Measurements from ENCODE around the gene ANO9.

The ANO9 gene

GRCh38 chr11:441418-442274, at the start of gene ANO9:
TSS of gene ANO9 (minus strand) at chr11:442011. CDS start at chr11:441926, 85 bp downstream.
- DNase-seq (ENCODE audit: low spot score): peak; percentile 83

GRCh38 chr11:491358-491757, 49.5 kb upstream of the ANO9 start:
- DNase-seq (ENCODE audit: low spot score): no peak

- no peak for DNase-seq (ENCODE audit: low spot score)
Measured at GRCh38 chr11:490930-491260, 49.1 kb upstream of the ANO9 start.

GRCh38 chr11:490186-490929, 48.5 kb upstream of the ANO9 start:
- no peak for DNase-seq (ENCODE audit: low spot score)

- no peak for DNase-seq (ENCODE audit: low spot score)
Measured at GRCh38 chr11:489610-490185, 47.9 kb upstream of the ANO9 start.

- no peak for DNase-seq (ENCODE audit: low spot score)
Measured at GRCh38 chr11:488992-489391, 47.2 kb upstream of the ANO9 start.

GRCh38 chr11:488579-488978, 46.8 kb upstream of the ANO9 start:
- no peak for DNase-seq (ENCODE audit: low spot score)

- DNase-seq (ENCODE audit: low spot score): no peak
Measured at GRCh38 chr11:488062-488461, 46.3 kb upstream of the ANO9 start.

- DNase-seq (ENCODE audit: low spot score): no peak
Measured at GRCh38 chr11:487571-488021, 45.8 kb upstream of the ANO9 start.

GRCh38 chr11:486189-486588, 44.4 kb upstream of the ANO9 start:
- DNase-seq (ENCODE audit: low spot score): no peak

GRCh38 chr11:484616-485015, 42.8 kb upstream of the ANO9 start:
- DNase-seq (ENCODE audit: low spot score): no peak

- DNase-seq (ENCODE audit: low spot score): no peak
Measured at GRCh38 chr11:479311-479710, 37.5 kb upstream of the ANO9 start.

- no peak for DNase-seq (ENCODE audit: low spot score)
Measured at GRCh38 chr11:477052-477715, 35.4 kb upstream of the ANO9 start.

GRCh38 chr11:476416-476815, 34.6 kb upstream of the ANO9 start:
- DNase-seq (ENCODE audit: low spot score): no peak

GRCh38 chr11:475941-476340, 34.1 kb upstream of the ANO9 start:
- DNase-seq (ENCODE audit: low spot score): no peak

GRCh38 chr11:474914-475506, 33.2 kb upstream of the ANO9 start:
- no peak for DNase-seq (ENCODE audit: low spot score)

- DNase-seq (ENCODE audit: low spot score): no peak
Measured at GRCh38 chr11:473962-474785, 32.4 kb upstream of the ANO9 start.

- DNase-seq (ENCODE audit: low spot score): no peak
Measured at GRCh38 chr11:473415-473814, 31.6 kb upstream of the ANO9 start.

- no peak for DNase-seq (ENCODE audit: low spot score)
Measured at GRCh38 chr11:472816-473215, 31.0 kb upstream of the ANO9 start.

- no peak for DNase-seq (ENCODE audit: low spot score)
Measured at GRCh38 chr11:472272-472671, 30.5 kb upstream of the ANO9 start.

- DNase-seq (ENCODE audit: low spot score): no peak
Measured at GRCh38 chr11:471468-472145, 29.8 kb upstream of the ANO9 start.
